GM12865 (cell line): Measurements from ENCODE around the gene NPR2.
A peak's percentile ranks its signal among the peaks of the same experiment; 100 is the strongest.

Experiments
- DNase-seq: peaks from one replicate; pipeline ENCODE4 v3.0.0; 2010; ENCODE audit warnings: low read depth
- H3K4me3 ChIP-seq: 2 replicates; pipeline ENCODE4 v1.5.1; 2011; ENCODE audit warnings: mild to moderate bottlenecking, low read depth, low read length, control low read depth
- CTCF ChIP-seq: IDR thresholded peaks from 2 replicates; pipeline ENCODE4 v1.5.1; 2011; ENCODE audit warnings: low read length, control low read depth, low read depth, inconsistent platforms; ENCODE audit not compliant: insufficient read depth; ENCODE audit errors: missing control alignments

Gene NPR2

GRCh38 chr9:35814841-35815543 lies 23.6 kb downstream of the NPR2 start, which contains the start of gene HINT2:
Gene HINT2, minus strand, starts transcription at chr9:35815042. Its CDS starts 63 bp downstream, at chr9:35814979.
- DNase-seq = peak; percentile 99
- peak within 1 kb of the TSS; percentile 83 for H3K4me3 ChIP-seq
- TF ChIP-seq CTCF = no peak

DNA sequence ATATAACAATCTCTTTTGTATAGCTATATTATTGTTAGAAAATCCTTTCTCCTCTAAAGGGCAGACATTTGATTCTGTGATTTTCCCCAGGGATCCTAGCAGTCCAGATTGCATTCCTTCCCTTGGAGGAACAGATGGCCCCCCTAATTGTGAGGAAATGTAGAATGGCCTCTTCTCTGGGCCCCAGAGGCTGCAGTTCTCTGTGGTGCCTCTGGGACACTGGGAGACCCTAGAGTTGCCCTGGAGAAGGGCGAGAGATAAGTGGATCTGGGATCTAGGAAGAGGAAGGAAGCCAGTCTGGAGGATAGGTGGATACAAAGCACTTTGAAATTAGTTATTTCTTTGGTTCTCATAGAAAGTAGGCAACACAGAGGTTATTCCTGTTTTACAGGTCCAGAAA lies 25.3 kb downstream of the NPR2 start:
- TF ChIP-seq CTCF = peak; percentile 6
- DNase-seq = no peak
- H3K4me3 ChIP-seq = no peak overlapping the region

- no peak for TF ChIP-seq CTCF
- H3K4me3 ChIP-seq = no peak overlapping the region
- no peak for DNase-seq
Observed at GRCh38 chr9:35818341-35818740, 26.9 kb downstream of the NPR2 start.

DNA sequence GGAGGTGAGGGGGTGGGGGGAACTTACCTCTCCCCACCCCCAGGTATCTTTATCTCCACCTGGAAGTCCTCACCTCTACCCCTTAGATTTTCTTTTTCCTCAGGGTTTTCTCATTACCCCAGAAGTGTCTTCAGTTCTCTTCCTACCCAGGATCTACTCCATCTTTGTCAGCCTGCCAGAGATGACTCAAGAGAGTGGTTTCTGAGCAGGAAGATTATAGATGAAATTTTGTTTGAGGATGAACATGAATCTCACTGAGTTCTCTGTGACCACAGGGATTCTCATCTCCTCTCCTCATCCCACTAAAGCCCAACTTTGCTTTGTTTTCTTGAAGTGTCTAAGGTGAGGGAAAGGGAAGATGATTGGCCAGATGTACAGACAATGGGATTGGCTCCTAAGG lies 28.7 kb downstream of the NPR2 start:
- DNase-seq = no peak
- no peak overlapping the region for H3K4me3 ChIP-seq
- no peak for TF ChIP-seq CTCF

DNA sequence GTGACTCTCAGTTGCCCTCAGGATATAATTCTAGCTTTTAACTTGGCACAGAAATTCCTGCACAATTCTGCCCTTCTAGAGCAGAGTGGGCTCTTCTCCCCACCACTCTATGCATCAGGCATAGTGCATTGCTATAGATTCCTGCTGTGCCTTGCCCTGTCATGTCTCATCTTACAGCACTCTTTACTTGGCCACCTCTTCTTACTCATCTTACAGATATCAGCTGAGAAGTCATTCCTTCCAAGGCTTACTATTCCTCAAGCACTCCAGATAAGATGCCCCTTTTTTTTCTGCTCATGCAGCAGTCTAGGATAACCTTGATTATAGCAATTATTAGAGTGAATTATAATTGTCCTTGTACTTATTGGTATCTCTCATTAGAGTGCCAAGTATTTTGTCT lies 31.5 kb downstream of the NPR2 start:
- no peak for DNase-seq
- TF ChIP-seq CTCF = no peak
- H3K4me3 ChIP-seq = no peak overlapping the region

GRCh38 chr9:35826071-35826701 lies 34.8 kb downstream of the NPR2 start:
- H3K4me3 ChIP-seq = no peak overlapping the region
- DNase-seq = peak; percentile 78
- TF ChIP-seq CTCF = peak; percentile 84

DNA sequence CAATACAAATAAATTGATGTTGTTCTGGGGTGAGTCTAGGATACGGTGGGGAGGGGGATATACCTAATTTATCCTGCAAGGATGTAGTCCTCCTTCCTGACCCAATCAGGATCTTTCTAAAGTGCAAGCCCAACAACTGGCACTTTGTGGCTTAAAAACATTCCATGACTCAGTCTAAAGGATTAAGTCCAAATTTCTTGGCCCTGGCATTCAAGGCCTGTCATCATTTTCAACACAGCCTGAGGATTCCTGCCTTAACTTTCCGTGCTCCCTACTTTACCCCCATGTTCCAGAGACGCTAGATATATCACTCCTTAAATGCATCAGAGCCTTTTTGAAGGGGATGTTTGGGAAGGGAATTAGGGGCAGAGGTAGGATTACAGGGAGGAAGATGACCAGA lies 36.1 kb downstream of the NPR2 start:
- TF ChIP-seq CTCF = no peak
- H3K4me3 ChIP-seq = no peak overlapping the region
- DNase-seq = no peak
